ENCODE data around the gene SNX20. TPM values are rescaled to one million over a fixed set of nuclear protein-coding genes. Genes with fewer than 3 reads are reported as not detected.

Gene SNX20
- total and polyA plus RNA-seq, 4 experiments from 2014 or later, result 62.5 to 106 (median 89.5) TPM

DNA sequence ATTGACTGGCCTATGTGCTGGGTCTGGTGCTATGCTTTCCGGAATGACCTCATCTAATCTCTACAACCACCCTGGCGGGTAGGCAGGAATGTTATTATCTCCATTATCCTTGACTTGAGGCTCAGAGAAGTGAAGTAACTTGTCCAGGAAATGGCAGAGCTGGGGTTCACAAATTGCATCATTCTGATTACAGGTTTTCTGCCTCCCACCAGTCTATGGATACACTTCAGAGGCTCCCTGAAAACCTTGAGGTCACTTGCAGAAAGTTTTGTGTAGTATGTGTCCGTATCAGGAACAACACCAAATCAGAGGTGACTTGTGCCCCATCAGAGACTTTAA, 31.4 kb upstream of the SNX20 start:
- Histone ChIP-seq H3K27me3 (ENCODE audit: insufficient read depth, low read length) (no peaks in the 10 kb centered on the region), H3K36me3 (ENCODE audit: insufficient read depth, low read length) (peaks cover 12% of the 10 kb centered on the region), H3K27ac (ENCODE audit: low read depth, low read length) (no peak overlapping the region), H3K4me3 (ENCODE audit: low read length in 2 of 2) (no peak overlapping the region), H3K9me3 (ENCODE audit: control insufficient read depth in 1 of 2, low read length in 2 of 2) (no peaks in the 10 kb centered on the region), H3K4me1 (ENCODE audit: insufficient read depth, low read length) (peaks cover 26% of the 10 kb centered on the region)
- H3K4me1 Mint-ChIP-seq, result peaks cover 22 to 38% (median 31%) of the 10 kb centered on the region in 4 donors
- POLR2A ChIA-PET (ENCODE audit: partially characterized antibody), result no interaction called here
- intact Hi-C loops (cut with micrococcal nuclease), result no loop called here
- peak overlapping the region in 2 of 7 donors; percentile 52 to 60 for H3K27ac Mint-ChIP-seq
- H3K27me3 Mint-ChIP-seq, result no peaks in the 10 kb centered on the region
- no peak for DNase-seq
- H3K4me3 Mint-ChIP-seq, result no peak overlapping the region
- H3K9me3 Mint-ChIP-seq, result no peaks in the 10 kb centered on the region
- peaks cover 7 to 54% of the 10 kb centered on the region in 2 donors for H3K36me3 Mint-ChIP-seq
- CTCF ChIA-PET (ENCODE audit: partially characterized antibody), result no interaction called here

DNA sequence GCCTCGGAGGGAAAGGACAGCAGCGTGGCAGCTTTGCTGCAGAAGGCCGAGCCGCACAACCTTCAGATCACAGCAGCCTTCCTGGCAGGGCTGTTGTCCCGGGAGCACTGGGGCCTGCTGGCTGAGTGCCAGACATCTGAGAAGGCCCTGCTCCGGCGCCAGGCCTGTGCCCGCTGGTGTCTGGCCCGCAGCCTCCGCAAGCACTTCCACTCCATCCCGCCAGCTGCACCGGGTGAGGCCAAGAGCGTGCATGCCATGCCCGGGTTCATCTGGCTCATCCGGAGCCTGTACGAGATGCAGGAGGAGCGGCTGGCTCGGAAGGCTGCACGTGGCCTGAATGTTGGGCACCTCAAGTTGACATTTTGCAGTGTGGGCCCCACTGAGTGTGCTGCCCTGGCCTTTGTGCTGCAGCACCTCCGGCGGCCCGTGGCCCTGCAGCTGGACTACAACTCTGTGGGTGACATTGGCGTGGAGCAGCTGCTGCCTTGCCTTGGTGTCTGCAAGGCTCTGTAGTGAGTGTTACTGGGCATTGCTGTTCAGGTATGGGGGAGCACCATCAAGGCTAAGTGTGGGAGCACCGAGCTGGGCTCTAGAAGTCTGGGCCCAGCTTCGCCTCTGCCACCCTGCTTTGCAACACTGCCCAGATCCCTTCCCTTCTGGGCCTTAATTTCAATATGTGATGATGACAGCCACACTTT, 30.9 kb upstream of the SNX20 start:
- Mint-ChIP-seq H3K36me3 (peaks cover 11 to 53% of the 10 kb centered on the region in 2 donors), H3K4me1 (peaks cover 26 to 41% (median 34%) of the 10 kb centered on the region in 4 donors), H3K4me3 (no peak overlapping the region), H3K27me3 (no peaks in the 10 kb centered on the region), H3K27ac (peak overlapping the region in 3 of 7 donors; percentile 41 to 60 (median 52)), H3K9me3 (peaks cover 0 to 2% (median 0%) of the 10 kb centered on the region in 8 donors)
- no peak overlapping the region for H3K4me3 ChIP-seq (ENCODE audit: low read length in 2 of 2)
- ChIA-PET POLR2A (ENCODE audit: partially characterized antibody) (no interaction called here), CTCF (ENCODE audit: partially characterized antibody) (no interaction called here)
- DNase-seq, result no peak
- peaks cover 26% of the 10 kb centered on the region for H3K4me1 ChIP-seq (ENCODE audit: insufficient read depth, low read length)
- H3K36me3 ChIP-seq (ENCODE audit: insufficient read depth, low read length), result peaks cover 12% of the 10 kb centered on the region
- no peaks in the 10 kb centered on the region for H3K27me3 ChIP-seq (ENCODE audit: insufficient read depth, low read length)
- no peak overlapping the region for H3K27ac ChIP-seq (ENCODE audit: low read depth, low read length)
- H3K9me3 ChIP-seq (ENCODE audit: control insufficient read depth in 1 of 2, low read length in 2 of 2), result no peaks in the 10 kb centered on the region
- intact Hi-C loops (cut with micrococcal nuclease), result no loop called here

DNA sequence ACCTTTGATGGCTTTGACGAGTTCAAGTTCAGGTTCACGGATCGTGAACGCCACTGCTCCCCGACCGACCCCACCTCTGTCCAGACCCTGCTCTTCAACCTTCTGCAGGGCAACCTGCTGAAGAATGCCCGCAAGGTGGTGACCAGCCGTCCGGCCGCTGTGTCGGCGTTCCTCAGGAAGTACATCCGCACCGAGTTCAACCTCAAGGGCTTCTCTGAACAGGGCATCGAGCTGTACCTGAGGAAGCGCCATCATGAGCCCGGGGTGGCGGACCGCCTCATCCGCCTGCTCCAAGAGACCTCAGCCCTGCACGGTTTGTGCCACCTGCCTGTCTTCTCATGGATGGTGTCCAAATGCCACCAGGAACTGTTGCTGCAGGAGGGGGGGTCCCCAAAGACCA, 29.9 kb upstream of the SNX20 start:
- CTCF ChIA-PET (ENCODE audit: partially characterized antibody), result interaction anchor here (1.3 kb wide), 1 partner anchor 46 kb away, joined by 3 read pairs; no protein-coding TSS in a partner anchor
- Histone ChIP-seq H3K27me3 (ENCODE audit: insufficient read depth, low read length) (no peaks in the 10 kb centered on the region), H3K36me3 (ENCODE audit: insufficient read depth, low read length) (peaks cover 10% of the 10 kb centered on the region), H3K27ac (ENCODE audit: low read depth, low read length) (no peak overlapping the region), H3K9me3 (ENCODE audit: control insufficient read depth in 1 of 2, low read length in 2 of 2) (no peaks in the 10 kb centered on the region), H3K4me3 (ENCODE audit: low read length in 2 of 2) (no peak overlapping the region), H3K4me1 (ENCODE audit: insufficient read depth, low read length) (peaks cover 26% of the 10 kb centered on the region)
- Mint-ChIP-seq H3K27me3 (no peaks in the 10 kb centered on the region), H3K27ac (peak overlapping the region in 1 of 7 donors; percentile 60), H3K9me3 (peaks cover 0 to 2% (median 0%) of the 10 kb centered on the region in 8 donors), H3K4me1 (peaks cover 29 to 47% (median 38%) of the 10 kb centered on the region in 4 donors), H3K4me3 (no peak overlapping the region), H3K36me3 (peaks cover 11 to 47% of the 10 kb centered on the region in 2 donors)
- POLR2A ChIA-PET (ENCODE audit: partially characterized antibody), result interaction anchor here (1.7 kb wide), 1 partner anchor 30 kb away, joined by 5 read pairs; the partner anchor contains the start of gene SNX20
- intact Hi-C loops (cut with micrococcal nuclease), result no loop called here
- DNase-seq, result no peak

DNA sequence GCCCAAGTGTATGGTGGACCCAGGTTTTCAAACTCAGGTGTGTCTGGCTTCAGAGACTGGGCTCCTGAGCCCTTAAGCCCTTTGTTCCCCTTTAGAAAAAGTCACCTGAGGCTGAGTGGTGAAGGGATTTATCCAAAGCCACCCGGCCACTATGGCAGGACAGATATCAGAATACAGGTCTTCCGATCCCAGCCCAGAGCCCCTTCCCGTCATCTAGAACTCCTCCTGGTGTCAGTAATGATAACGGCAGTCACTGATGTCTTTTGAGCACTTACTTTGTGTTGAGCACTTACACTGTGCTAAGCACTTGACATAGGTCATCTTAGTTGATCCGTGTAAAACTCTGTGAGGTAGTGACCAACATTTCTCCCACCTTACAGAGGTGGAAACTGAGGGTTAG, 28.9 kb upstream of the SNX20 start:
- POLR2A ChIA-PET (ENCODE audit: partially characterized antibody), result interaction anchor here (1.6 to 2.5 kb wide), 5 partner anchors 15 to 43 kb away, joined by 5 to 17 read pairs (median 7); partner anchors contain the start of genes CYLD and SNX20

DNA sequence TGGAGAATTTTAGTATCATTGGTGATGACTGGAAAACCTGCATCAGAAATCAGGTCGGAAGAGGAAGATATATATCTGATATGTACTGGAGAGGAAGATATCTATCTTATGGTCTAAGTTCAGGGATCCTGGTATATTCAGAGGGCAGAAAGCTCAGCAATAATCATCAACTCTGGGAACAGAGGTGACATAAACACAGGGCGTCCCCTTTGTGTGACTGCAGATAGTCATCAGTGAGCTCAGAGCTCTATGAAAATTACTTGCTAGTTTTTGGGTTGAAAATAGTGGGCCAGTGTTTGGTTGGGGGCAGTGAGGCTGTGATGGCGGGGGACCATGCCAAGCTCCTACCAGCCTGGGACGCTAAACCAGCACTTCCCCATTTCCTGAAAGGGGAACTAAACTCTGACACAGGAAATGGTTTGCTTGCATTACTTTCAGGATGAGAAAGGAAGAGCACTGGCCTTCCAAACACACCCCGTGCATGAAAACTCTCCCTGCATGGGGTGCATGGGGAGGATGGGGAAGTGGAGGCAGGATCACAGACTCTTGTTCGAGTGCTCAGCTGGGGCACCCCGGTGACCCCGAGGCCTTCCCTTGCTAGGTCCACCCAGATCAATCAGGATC, 28.1 kb upstream of the SNX20 start:
- H3K36me3 Mint-ChIP-seq, result peaks cover 24 to 51% of the 10 kb centered on the region in 2 donors
- H3K4me1 Mint-ChIP-seq, result peaks cover 37 to 60% (median 48%) of the 10 kb centered on the region in 4 donors
- Histone ChIP-seq H3K36me3 (ENCODE audit: insufficient read depth, low read length) (peaks cover 6% of the 10 kb centered on the region), H3K27me3 (ENCODE audit: insufficient read depth, low read length) (no peaks in the 10 kb centered on the region), H3K4me1 (ENCODE audit: insufficient read depth, low read length) (peaks cover 26% of the 10 kb centered on the region), H3K4me3 (ENCODE audit: low read length in 2 of 2) (no peak overlapping the region), H3K9me3 (ENCODE audit: control insufficient read depth in 1 of 2, low read length in 2 of 2) (peaks cover under 1 to 4% of the 10 kb centered on the region in 2 donors), H3K27ac (ENCODE audit: low read depth, low read length) (peak overlapping the region; percentile 32)
- no peak for DNase-seq
- CTCF ChIA-PET (ENCODE audit: partially characterized antibody), result interaction anchor here (0.7 to 2.5 kb wide), 10 partner anchors 12 to 444 kb away, joined by 3 to 10 read pairs (median 4); no protein-coding TSS in a partner anchor
- H3K9me3 Mint-ChIP-seq, result peaks cover 0 to 15% (median 13%) of the 10 kb centered on the region in 8 donors
- intact Hi-C loops (cut with micrococcal nuclease), result no loop called here
- H3K27me3 Mint-ChIP-seq, result no peaks in the 10 kb centered on the region
- H3K27ac Mint-ChIP-seq, result peak overlapping the region; percentile 71 to 92 (median 86)
- H3K4me3 Mint-ChIP-seq, result peak overlapping the region in 7 of 8 donors; percentile 35 to 66 (median 57)
- POLR2A ChIA-PET (ENCODE audit: partially characterized antibody), result interaction anchor here (1.1 to 2.5 kb wide), 13 partner anchors 11 to 42 kb away, joined by 3 to 20 read pairs (median 7); partner anchors contain the start of genes CYLD and SNX20

More for the DNA sequence above, 28.9 kb upstream of the SNX20 start:
- Mint-ChIP-seq H3K4me3 (peak overlapping the region in 2 of 8 donors; percentile 4 to 20), H3K27ac (peak overlapping the region; percentile 26 to 64 (median 49)), H3K4me1 (peaks cover 34 to 57% (median 47%) of the 10 kb centered on the region in 4 donors), H3K9me3 (peaks cover 0 to 8% (median 6%) of the 10 kb centered on the region in 8 donors), H3K27me3 (no peaks in the 10 kb centered on the region), H3K36me3 (peaks cover 19 to 53% of the 10 kb centered on the region in 2 donors)
- peaks cover 6% of the 10 kb centered on the region for H3K36me3 ChIP-seq (ENCODE audit: insufficient read depth, low read length)
- H3K4me1 ChIP-seq (ENCODE audit: insufficient read depth, low read length), result peaks cover 26% of the 10 kb centered on the region
- no peak overlapping the region for H3K27ac ChIP-seq (ENCODE audit: low read depth, low read length)
- CTCF ChIA-PET (ENCODE audit: partially characterized antibody), result interaction anchor here (1.3 to 2.5 kb wide), 2 partner anchors 11 to 34 kb away, joined by 5 to 10 read pairs; no protein-coding TSS in a partner anchor
- no peak overlapping the region for H3K4me3 ChIP-seq (ENCODE audit: low read length in 2 of 2)
- no peaks in the 10 kb centered on the region for H3K9me3 ChIP-seq (ENCODE audit: control insufficient read depth in 1 of 2, low read length in 2 of 2)
- H3K27me3 ChIP-seq (ENCODE audit: insufficient read depth, low read length), result no peaks in the 10 kb centered on the region
- DNase-seq, result no peak
- intact Hi-C loops (cut with micrococcal nuclease), result no loop called here

GRCh38 chr16:50708373-50709060, 27.4 kb upstream of the SNX20 start:
- H3K4me3 Mint-ChIP-seq, result peak overlapping the region in 7 of 8 donors; percentile 35 to 66 (median 57)
- Histone ChIP-seq H3K9me3 (ENCODE audit: control insufficient read depth in 1 of 2, low read length in 2 of 2) (peaks cover 3 to 11% of the 10 kb centered on the region in 2 donors), H3K27me3 (ENCODE audit: insufficient read depth, low read length) (no peaks in the 10 kb centered on the region), H3K27ac (ENCODE audit: low read depth, low read length) (peak overlapping the region; percentile 32), H3K36me3 (ENCODE audit: insufficient read depth, low read length) (peaks cover 6% of the 10 kb centered on the region), H3K4me1 (ENCODE audit: insufficient read depth, low read length) (peaks cover 26% of the 10 kb centered on the region), H3K4me3 (ENCODE audit: low read length in 2 of 2) (no peak overlapping the region)
- DNase-seq, result peak in 2 of 5 donors; percentile 34 to 61
- POLR2A ChIA-PET (ENCODE audit: partially characterized antibody), result interaction anchor here (0.8 to 2.5 kb wide), 14 partner anchors 11 to 370 kb away, joined by 3 to 20 read pairs (median 6); partner anchors contain the start of genes CYLD and SNX20
- peaks cover 31 to 57% of the 10 kb centered on the region in 2 donors for H3K36me3 Mint-ChIP-seq
- H3K9me3 Mint-ChIP-seq, result peaks cover 0 to 22% (median 18%) of the 10 kb centered on the region in 8 donors
- H3K27ac Mint-ChIP-seq, result peak overlapping the region; percentile 71 to 92 (median 86)
- intact Hi-C loops (cut with micrococcal nuclease), result no loop called here
- CTCF ChIA-PET (ENCODE audit: partially characterized antibody), result interaction anchor here (0.7 to 2.5 kb wide), 10 partner anchors 12 to 443 kb away, joined by 3 to 10 read pairs (median 4); no protein-coding TSS in a partner anchor
- no peaks in the 10 kb centered on the region for H3K27me3 Mint-ChIP-seq
- peaks cover 37 to 63% (median 49%) of the 10 kb centered on the region in 4 donors for H3K4me1 Mint-ChIP-seq

Measured in CD4-positive, alpha-beta memory T cell (primary cell).